ENCODE measurements around the gene INSL3.

GRCh38 chr19:17824339-17824738, 3.0 kb upstream of the INSL3 start:
- TF ChIP-seq SRF (IDR thresholded peaks at IDR 0.05; ENCODE audit: low read depth, low read length) (no peak), SUZ12 (IDR thresholded peaks at IDR 0.05; ENCODE audit: low read length) (no peak), TAF1 (IDR thresholded peaks at IDR 0.05; ENCODE audit: low read depth, low read length) (no peak)

Data from H1 (cell line).